Measurements from ENCODE around the gene GRK3. TPM values are rescaled to one million over a fixed set of nuclear protein-coding genes. Genes with fewer than 3 reads are reported as not detected.
A peak's percentile ranks its signal among the peaks of the same experiment; 100 is the strongest.
"Not testable (repeated sequence)": the region's sequence is repeated elsewhere in the genome, so short reads cannot be mapped to it uniquely, and the experiment has no call there.

Gene GRK3
- total RNA-seq, 1 experiment from 2014 or later = 14.6 TPM

DNA sequence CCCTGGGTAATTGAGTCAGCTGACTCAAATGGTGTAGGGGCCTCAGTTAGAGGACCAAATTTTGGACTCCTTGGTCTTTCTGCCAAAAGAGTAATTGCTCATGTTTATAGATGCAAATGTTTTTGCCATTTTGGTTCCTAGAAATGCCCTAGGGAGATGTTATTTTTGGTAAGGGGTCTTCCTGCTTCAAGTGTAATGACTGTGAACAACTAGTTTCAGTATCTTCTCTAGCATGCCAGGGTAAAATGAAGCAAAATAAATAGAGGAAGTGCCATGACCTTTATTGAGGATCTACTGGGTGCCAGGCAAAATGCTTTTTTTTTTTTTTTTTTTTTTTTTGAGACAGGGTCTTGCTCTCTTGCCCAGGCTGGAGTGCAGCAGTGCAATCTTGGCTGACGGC, 2.5 kb upstream of the GRK3 start:
- H3K4me3 ChIP-seq (replicated peaks in 1 of 2; ENCODE audit: low read depth in 1 of 2, low read length in 2 of 2); ATAC-seq; POLR2A ChIA-PET; H3K9me3 ChIP-seq (ENCODE audit: control insufficient read depth in 1 of 2, insufficient read depth in 1 of 2, low read depth in 1 of 2, low read length in 2 of 2); BruUV-seq (replicated peaks); DNase-seq (ENCODE audit: low read depth, low spot score); intact Hi-C loops (cut with micrococcal nuclease); H3K27ac ChIP-seq (ENCODE audit: low read depth, low read length); H2AFZ ChIP-seq (ENCODE audit: low read depth, low read length, poor library complexity, severe bottlenecking); H4K20me1 ChIP-seq (ENCODE audit: insufficient read depth); H3K9ac ChIP-seq (ENCODE audit: low read length); CTCF ChIA-PET; H3K79me2 ChIP-seq (ENCODE audit: insufficient read depth, low read length); H3K9me2 ChIP-seq (ENCODE audit: insufficient read depth); H3K27me3 ChIP-seq (ENCODE audit: insufficient read depth, low read length); RAD21 ChIA-PET (ENCODE audit: low non-redundant PET in 1 of 2, low total read pairs in 2 of 2, uncharacterized antibody in 2 of 2, unreplicated experiment in 2 of 2); H3K36me3 ChIP-seq (ENCODE audit: control insufficient read depth in 1 of 2, insufficient read depth in 2 of 2, low read length in 2 of 2); H3K4me2 ChIP-seq (ENCODE audit: low read length): not testable (repeated sequence)
- H3K4me1 ChIP-seq (ENCODE audit: control insufficient read depth in 1 of 2, insufficient read depth in 2 of 2, low read length in 2 of 2) = peaks cover 7 to 19% of the 10 kb centered on the region in 2 experiments; a peak in 3 of 4 replicates

DNA sequence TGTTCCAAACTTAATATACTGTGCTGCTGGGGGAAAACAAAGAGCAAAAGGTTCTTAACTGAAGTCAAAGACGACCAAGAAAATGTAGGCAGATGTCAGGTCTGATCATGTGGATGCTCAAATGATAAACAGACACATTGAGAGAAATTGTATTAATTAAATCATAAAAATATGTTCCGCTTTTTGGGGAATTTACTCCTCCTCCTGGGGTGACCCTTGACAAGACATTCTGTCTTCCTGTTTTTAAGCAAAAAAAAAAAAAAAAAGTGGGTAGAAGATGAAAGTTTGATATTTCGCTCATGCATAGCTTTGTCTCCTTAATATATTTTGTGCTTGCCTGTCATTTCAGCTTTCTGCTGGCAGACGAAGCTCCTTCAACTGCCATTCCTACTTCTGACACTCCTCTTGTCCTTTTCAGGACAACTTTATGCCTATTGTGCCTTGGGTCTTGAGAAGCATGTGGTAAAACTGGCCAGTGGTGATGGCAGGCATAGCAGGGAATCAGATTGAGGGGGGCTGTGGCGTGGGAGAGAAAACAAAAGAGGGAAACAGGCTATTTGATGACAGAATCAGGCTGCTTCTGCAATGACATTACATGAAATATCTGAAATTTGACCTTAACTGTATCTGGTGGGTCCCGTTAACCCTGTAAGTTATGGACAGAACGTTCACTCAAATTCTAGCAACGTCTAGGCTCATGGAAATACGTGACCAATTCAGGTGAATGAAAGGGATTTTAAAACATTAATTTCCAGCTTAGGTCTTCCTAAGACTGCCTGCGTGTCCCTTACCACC, 1.3 kb upstream of the GRK3 start:
- H3K27ac ChIP-seq (ENCODE audit: low read depth, low read length); ATAC-seq; CTCF ChIA-PET; H3K9ac ChIP-seq (ENCODE audit: low read length); BruUV-seq (replicated peaks); H3K36me3 ChIP-seq (ENCODE audit: control insufficient read depth in 1 of 2, insufficient read depth in 2 of 2, low read length in 2 of 2); RAD21 ChIA-PET (ENCODE audit: low non-redundant PET in 1 of 2, low total read pairs in 2 of 2, uncharacterized antibody in 2 of 2, unreplicated experiment in 2 of 2); H3K27me3 ChIP-seq (ENCODE audit: insufficient read depth, low read length); intact Hi-C loops (cut with micrococcal nuclease); H3K9me3 ChIP-seq (ENCODE audit: control insufficient read depth in 1 of 2, insufficient read depth in 1 of 2, low read depth in 1 of 2, low read length in 2 of 2); H3K79me2 ChIP-seq (ENCODE audit: insufficient read depth, low read length); POLR2A ChIA-PET; H3K4me3 ChIP-seq (replicated peaks in 1 of 2; ENCODE audit: low read depth in 1 of 2, low read length in 2 of 2); DNase-seq (ENCODE audit: low read depth, low spot score); H4K20me1 ChIP-seq (ENCODE audit: insufficient read depth); H3K9me2 ChIP-seq (ENCODE audit: insufficient read depth); H2AFZ ChIP-seq (ENCODE audit: low read depth, low read length, poor library complexity, severe bottlenecking): not testable (repeated sequence)
- Histone ChIP-seq H3K4me1 (ENCODE audit: control insufficient read depth in 1 of 2, insufficient read depth in 2 of 2, low read length in 2 of 2) (peaks cover 9 to 24% of the 10 kb centered on the region in 2 experiments; a peak in 3 of 4 replicates), H3K4me2 (ENCODE audit: low read length) (peak overlapping the region; percentile 98)
